GM13977 (cell line): ENCODE data around the gene MPLKIP.
"Not testable (repeated sequence)": the region's sequence is repeated elsewhere in the genome, so short reads cannot be mapped to it uniquely, and the experiment has no call there.

Source experiments
- DNase-seq: peaks from one replicate; pipeline ENCODE4 v3.0.0; 2012; ENCODE audit warnings: low spot score
- in situ Hi-C: fragments of 300-500 bp; cut with MboI; formaldehyde crosslinking; loops from one replicate; pipeline ENCODE4 v1.12.0; 2022; ENCODE audit warnings: low sequenced_read_pairs, low pct_unique_long_range_greater_than_20kb, mixed read lengths, inconsistent platforms; ENCODE audit not compliant: unreplicated experiment
- TF ChIP-seq, protein P1 (sequence below): IDR thresholded peaks from 2 replicates; pipeline ENCODE4 v1.5.1; 2012; ENCODE audit warnings: mild to moderate bottlenecking, control low read depth; ENCODE audit not compliant: insufficient read depth; ENCODE audit errors: extremely low read depth, missing control alignments

Gene MPLKIP

DNA sequence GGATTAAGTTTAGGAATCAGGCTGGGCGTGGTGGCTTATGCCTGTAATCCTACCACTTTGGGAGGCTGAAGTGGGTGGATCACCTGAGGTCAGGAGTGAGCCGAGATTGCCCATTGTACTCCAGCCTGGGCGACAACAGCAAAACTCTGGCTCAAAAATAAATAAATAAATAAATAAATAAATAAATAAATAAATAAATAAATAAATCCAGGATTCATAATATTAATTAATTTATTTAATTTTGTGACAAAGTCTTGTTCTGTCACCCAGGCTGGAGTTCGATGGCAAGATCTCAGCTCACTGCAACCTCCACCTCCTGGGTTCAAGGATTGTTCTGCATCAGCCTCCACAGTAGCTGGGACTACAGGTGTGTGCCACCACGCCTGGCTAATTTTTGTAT lies 4.6 kb upstream of the MPLKIP start:
- in situ Hi-C loops, result no loop called here
- DNase-seq, result no peak
- TF ChIP-seq, protein P1, sequence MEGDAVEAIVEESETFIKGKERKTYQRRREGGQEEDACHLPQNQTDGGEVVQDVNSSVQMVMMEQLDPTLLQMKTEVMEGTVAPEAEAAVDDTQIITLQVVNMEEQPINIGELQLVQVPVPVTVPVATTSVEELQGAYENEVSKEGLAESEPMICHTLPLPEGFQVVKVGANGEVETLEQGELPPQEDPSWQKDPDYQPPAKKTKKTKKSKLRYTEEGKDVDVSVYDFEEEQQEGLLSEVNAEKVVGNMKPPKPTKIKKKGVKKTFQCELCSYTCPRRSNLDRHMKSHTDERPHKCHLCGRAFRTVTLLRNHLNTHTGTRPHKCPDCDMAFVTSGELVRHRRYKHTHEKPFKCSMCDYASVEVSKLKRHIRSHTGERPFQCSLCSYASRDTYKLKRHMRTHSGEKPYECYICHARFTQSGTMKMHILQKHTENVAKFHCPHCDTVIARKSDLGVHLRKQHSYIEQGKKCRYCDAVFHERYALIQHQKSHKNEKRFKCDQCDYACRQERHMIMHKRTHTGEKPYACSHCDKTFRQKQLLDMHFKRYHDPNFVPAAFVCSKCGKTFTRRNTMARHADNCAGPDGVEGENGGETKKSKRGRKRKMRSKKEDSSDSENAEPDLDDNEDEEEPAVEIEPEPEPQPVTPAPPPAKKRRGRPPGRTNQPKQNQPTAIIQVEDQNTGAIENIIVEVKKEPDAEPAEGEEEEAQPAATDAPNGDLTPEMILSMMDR, result no peak

GRCh38 chr7:40137563-40137962 lies 3.1 kb upstream of the MPLKIP start:
- TF ChIP-seq, protein P1, result no peak
- in situ Hi-C loops, result no loop called here
- no peak for DNase-seq

DNA sequence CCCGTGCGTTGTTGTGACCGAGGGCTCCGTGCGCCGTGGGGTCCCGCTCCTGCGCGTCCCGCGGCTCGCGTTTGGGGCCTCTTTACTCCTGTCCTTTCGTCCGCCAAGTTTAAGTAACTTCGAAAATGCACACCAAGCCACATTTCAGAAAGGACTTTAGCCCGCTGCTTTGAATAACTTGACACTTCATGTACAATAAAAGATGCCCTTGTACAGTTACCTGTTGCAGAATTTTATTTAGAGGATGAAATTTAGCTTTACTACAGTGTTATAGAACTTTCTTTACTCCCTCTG lies 842 bp upstream of the MPLKIP start:
- in situ Hi-C loops, result no loop called here
- TF ChIP-seq, protein P1, result no peak
- no peak for DNase-seq

DNA sequence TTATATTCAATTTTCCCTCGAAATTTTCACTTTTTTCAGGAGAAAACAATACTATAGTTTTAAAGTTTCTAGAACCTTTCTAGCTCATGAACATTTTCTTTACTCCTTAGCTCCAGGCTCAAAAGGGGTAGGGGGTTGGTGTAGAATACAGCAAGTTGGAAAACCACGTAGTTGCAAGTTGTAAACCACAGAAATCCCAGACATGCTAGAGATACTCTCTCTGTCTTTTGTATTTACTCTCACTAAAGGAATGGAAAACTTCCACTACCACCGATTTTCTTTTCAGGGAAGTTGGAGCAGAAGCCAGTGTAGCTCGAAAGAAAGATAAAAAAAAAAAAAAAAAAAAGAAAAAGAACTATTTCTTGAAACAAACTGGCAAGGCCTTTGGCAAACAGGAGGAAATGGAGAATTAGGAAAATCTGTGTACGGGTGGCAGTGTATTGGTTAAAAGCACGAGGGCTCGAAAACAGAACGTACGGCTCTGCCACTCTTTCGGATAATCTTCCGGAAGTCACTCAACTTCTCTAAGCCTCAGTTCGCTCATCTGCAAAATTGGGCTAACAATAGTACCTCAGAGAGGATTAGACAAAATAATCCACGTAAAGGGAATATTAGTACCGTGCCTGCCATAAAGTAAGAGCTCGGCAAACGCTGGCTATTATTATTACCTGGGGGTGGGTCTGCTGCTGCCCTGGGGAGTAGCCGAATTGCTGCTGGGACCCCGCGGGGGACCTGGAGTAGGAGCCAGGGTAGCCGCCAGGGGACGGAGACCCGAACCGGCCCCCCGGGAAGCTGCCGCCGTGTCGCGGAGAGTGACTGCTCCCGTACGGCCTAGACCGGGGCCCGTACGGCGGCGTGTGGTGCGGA lies 628 bp downstream of the MPLKIP start:
- DNase-seq, result peak; percentile 50
- TF ChIP-seq, protein P1, result no peak
- in situ Hi-C loops, result no loop called here

DNA sequence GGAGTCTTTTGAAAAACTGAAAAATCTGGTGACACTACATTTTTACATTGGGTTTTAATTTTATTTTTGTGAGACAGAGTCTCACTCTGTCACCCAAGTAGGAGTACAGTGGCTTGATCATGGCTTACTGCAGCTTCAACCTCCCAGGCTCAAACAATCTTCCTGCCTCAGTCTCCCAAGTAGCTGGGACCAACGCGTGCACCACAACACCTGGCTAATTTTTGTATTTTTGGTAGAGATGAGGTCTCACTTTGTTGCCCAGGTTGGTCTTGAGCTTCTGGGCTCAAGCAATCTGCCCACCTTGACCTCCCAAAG lies 11.5 kb downstream of the MPLKIP start:
- TF ChIP-seq, protein P1, result no peak
- in situ Hi-C loops, result no loop called here
- DNase-seq, result no peak

GRCh38 chr7:40122100-40122939 lies 12.1 kb downstream of the MPLKIP start:
- in situ Hi-C loops, DNase-seq: not testable (repeated sequence)

GRCh38 chr7:40120020-40120419 lies 14.4 kb downstream of the MPLKIP start:
- no peak for DNase-seq
- TF ChIP-seq, protein P1, result no peak
- in situ Hi-C loops, result no loop called here

DNA sequence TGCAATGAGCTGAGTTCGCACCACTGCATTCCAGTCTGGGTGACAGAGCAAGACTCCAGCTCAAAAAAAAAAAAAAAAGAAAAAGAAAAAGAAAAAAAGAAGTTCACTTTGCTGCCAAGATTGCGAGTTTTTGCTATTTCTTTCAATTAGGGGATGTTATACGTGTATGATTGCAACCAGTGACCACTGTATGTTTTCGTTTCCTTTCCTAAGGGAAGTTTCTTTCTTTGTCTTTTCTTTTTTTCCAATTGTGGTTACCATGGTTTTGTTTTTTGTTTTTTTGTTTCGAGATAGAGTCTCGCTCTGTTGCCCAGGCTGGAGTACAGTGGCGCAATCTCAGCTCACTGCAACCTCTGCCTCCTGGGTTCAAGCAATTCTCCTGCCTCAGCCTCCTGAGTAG lies 16.2 kb downstream of the MPLKIP start:
- in situ Hi-C loops, result not testable (repeated sequence)

GRCh38 chr7:40117199-40117598 lies 17.2 kb downstream of the MPLKIP start:
- DNase-seq, result not testable (repeated sequence)

More for the DNA sequence above, 16.2 kb downstream of the MPLKIP start:
- not testable (repeated sequence) for DNase-seq

More at GRCh38 chr7:40117199-40117598, 17.2 kb downstream of the MPLKIP start:
- in situ Hi-C loops, result not testable (repeated sequence)
